NCI-H2107 (cell line): ENCODE results near the gene CPEB3.
"Not testable (repeated sequence)": the region's sequence is repeated elsewhere in the genome, so short reads cannot be mapped to it uniquely, and the experiment has no call there.

ENCODE experiments used
- DNase-seq: peaks from one replicate; lab custom pipeline; 2025; lab: John Stamatoyannopoulos, UW

Gene CPEB3

GRCh38 chr10:92290837-92291615 lies at the start of gene CPEB3, which contains the start of gene MARCHF5:
Gene CPEB3 (minus strand): TSS chr10:92291078. CDS start chr10:92240350, 50,728 bp downstream.
Gene MARCHF5 (plus strand): TSS chr10:92291167. CDS start chr10:92291495, 328 bp downstream.
- DNase-seq = peak; percentile 81

- DNase-seq = not testable (repeated sequence)
Observed at GRCh38 chr10:92329927-92330326, 39.0 kb upstream of the CPEB3 start.

DNA sequence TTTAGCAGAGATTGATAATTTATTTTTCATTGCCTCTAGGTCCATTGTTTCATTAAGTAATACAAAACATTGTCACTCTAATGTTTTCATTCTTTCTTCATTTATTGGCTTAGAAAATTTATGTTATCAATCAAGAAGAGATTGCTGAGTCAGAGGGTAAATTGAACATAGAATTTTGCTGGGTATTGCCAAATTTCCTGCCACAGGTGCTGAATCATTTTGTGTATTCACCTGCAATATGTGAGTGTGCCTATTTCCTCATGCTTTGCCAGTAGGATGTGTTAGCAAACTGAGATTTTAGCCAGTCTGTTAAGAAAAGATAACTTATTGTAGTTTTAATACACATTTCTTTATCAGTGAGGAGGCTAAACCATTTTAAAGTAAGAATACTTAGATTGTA lies 38.1 kb upstream of the CPEB3 start:
- no peak for DNase-seq

DNA sequence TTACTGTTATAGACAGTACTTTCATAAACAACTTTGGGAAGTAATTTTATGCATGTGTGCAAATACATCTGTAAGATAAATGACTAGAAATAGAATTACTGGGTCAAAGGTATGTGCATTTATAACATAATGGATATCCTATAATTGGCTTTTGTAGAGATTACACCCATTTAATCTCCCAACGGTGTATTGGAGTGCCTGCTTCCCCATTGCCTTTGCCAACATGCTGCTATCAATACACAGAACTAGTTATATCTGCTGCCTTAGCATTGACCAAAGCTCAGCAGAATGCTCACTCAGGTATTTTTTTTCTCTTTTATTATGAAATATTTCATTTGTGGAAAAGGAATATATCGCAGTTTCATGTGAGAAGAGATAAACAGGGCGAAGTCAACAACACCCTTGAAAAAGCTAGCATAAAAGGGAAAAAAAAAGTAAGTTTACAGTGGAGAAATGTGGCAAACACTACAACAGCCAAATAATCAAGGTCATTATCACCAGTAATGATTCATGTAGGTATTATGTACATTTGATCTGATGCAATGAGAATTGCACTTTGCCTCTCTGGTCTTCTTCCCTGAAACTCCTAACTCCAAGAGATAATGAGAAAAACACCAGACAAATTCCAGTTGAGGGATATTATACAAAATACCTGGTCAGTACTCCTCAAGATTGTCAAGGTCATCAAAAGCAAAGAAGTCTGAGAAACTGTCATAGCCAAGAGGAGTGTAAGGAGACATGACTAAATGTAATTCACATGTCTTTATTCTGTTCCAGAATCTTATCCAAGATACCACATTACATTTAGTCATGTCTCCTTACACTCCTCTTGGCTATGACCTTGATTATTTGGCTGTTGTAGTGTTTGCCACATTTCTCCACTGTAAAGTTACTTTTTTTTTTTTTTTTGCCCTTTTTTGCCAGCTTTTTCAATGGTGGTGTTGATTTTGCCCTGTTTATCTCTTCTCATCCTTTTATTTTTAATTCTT lies 36.9 kb upstream of the CPEB3 start:
- DNase-seq = no peak

- no peak for DNase-seq
Observed at GRCh38 chr10:92323079-92323478, 32.2 kb upstream of the CPEB3 start.

- no peak for DNase-seq
Observed at GRCh38 chr10:92316610-92317009, 25.7 kb upstream of the CPEB3 start.

- no peak for DNase-seq
Observed at GRCh38 chr10:92313750-92314149, 22.9 kb upstream of the CPEB3 start.

DNA sequence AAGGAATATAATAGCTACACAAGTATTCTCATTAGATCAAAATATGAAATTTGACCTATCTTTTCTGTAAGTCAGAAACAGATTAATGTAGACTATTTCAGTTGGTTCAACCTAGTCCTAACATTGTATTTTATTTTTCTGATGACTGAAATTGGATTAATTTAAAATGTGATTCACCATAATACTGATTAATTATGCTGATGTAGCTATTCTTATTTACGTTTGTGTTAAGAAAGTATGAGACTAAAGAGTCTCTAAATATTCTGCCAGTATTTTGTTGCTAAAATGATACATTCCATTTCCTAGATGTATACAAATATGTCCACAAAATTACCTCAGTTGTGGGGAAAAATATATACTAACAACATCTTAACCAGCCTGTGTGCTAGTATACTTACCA lies 18.4 kb upstream of the CPEB3 start:
- no peak for DNase-seq

GRCh38 chr10:92305133-92306072 lies 14.5 kb upstream of the CPEB3 start:
- DNase-seq = no peak

DNA sequence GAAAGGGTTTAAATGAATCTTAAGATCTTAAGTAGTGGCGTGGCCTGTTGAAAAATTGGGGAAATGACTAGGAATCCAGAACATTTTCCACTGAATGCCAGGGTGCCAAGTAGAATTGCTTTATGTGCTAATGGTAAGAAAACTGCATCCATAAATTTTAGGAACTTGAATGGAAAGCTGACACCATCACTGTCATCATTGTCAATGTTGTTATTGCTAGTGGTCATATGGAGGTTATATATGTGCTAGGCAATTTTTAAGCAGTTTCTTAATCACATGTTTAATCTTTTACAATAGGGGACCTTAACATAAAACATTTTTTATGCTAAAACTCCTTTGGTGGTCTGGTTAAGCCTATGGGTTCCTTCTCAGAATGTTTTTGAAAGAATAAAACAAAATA lies 13.2 kb upstream of the CPEB3 start:
- DNase-seq = no peak

DNA sequence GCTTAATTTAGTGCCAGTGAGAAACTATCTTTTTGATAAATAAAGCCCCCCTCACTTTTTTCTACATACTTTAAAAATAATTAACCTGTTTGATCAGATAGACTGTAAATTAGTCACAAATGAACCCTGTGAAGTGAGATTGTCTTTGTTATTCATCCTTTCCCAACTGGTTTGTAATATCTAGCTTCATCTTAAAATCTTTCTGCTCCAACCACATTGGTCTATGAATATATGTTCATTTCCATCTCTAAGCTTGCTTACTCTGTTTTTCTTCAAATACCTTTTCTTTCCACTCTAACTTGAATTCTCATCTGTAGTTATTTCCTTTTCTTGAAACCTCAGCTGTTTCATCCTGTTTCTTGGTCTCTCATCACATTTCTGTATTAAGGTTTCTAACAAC lies 12.2 kb upstream of the CPEB3 start:
- no peak for DNase-seq

DNA sequence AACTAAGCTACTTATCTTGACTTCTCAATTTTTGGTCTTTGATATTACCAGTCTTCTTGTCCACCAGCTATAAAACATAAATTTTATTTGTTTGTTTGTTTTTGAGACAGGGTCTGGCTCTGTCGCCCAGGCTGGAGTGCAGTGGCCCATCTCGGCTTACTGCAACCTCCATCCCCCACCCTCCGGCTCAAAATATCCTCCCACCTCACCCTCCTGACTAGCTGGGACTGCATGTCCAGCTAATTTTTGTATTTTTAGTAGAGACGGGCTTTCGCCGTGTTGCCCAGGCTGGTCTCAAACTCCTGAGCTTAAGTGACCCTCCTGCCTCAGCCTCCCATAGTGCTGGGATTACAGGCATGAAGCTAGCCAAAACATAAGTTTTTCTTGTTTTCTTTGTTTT lies 7.6 kb upstream of the CPEB3 start:
- no peak for DNase-seq

DNA sequence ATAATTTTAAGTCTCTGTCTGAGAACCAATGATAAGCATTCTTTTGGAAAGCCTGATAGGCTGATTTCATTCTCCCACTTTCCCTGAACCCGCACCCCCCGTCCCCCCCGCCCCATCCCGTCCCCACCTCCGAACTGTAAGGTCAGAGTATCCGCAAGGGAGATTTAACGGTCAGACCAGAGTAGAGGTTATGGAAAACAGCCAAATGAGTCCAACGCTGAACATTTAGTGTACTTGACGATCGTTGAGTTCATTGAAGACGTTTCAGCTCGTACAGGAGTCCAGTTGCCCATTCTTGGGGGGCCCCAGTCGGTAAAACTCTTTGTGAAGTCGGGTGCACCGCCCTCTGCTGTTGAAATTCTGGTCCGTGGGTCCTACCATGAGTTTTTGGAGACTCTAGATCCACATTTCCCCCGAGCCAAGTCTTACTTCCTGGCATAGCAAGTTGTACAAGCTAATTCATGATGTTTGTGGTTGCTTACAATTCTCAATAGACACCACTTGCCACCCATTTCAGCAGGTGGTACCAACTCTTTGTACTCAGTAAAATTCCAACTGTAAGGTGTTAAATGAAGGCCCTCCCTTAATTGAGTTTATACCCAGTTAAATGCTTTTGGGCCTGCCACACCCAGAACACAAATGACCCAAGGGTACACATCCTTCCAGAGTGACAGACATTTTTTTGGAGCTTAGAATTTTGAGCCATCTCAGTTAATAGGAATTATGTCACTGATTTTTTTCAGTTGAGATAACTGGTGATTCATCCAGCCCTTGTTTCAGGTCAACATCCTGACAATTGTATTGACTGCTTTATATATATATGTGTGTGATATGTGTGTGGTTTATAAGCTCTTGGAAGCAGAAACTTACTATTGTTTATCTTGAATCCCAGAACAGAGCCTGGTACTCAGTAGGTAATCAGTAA lies 1.3 kb upstream of the CPEB3 start:
- DNase-seq = no peak

- DNase-seq = no peak
Observed at GRCh38 chr10:92291616-92291865, 663 bp upstream of the CPEB3 start.

DNA sequence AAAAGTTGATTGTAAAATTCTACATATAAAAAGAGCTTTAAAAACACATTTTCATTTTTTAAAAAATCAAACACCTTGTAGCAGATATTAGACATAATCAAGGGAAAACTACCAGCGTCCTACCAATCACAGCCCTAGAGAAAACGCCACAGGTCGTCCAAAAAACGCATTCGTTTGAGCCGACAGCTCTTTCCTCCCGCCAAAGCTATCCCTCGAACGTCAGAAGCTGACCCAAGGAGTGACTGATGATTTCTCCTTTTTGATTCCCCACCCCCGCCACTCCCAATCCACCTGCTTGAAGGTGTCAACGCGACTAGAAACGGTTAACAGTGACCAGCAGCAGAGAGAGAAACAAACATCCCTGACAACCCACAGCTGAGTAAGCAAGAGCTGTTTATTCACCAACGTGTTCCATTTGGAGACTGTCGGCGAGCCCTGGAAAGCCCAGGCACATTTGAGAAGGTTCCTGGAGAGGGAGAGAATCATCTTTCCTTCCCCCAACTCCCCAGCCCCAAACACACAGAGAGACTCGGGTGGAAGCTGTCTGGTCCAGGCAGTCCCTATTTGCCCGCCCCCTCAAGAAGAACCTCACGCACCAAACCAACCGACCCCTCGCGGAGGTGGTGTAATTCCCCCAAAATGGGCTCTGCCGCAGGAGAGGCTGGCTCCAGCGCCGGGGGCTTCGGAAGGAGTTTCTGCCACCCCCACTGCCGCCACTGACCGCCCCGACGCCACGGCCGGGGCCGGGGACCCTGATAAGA lies 622 bp downstream of the CPEB3 start:
- DNase-seq = no peak

GRCh38 chr10:92284112-92284704 lies 6.7 kb downstream of the CPEB3 start:
- no peak for DNase-seq

DNA sequence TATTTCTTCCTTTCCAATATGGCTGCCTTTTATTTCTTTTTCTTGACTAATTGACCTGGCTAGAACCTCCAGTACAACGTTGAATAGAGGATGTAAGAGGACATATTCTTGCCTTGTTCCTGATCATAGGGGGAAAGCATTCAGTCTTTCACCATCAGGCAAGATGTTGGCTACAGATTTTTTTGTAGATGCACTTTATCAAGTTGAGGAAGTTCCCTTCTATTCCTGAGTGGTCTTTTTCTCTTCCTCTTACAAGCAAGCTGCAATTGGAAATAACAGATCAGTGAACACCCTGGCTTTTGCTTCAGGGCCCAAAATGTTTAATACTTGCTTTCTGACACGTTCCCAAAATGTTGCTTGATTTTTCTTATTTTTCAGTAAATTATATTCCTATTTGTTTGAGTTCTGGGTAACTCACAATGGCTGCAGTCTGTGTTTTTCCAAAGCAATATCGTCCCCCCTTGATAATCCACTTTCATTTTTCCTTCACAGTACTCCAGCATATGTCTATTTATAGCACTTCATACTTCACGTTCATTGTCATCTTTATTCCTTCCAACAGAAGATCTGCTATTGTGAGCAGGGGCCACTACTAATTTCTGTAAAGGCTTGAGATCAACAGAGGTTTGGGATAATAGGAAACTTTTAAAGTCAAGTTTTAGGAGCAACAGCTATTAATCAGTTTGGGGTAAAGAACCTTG lies 11.7 kb downstream of the CPEB3 start:
- DNase-seq = no peak

GRCh38 chr10:92274071-92274470 lies 16.8 kb downstream of the CPEB3 start:
- no peak for DNase-seq

DNA sequence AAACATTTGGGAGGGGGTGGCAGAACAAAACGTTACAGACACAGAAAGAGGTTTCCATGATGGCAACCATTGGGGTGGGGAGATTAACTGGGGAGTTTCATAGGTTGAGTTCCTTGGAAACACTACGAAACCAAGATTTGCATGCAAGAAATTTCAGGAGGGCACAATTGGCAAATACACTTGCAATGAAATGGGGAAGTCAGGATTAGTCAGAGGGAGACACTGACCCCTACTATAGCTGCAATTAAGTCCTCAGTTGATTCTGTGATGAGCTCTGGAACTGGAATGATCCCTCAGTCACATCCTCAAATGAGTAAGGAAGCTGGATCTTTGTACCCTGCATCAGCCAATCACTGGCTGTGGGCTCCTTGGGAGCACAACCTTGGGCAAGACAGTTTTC lies 22.1 kb downstream of the CPEB3 start:
- DNase-seq = no peak
